NCI-H1417 (cell line): ENCODE results near the gene CYP2W1.
A peak's percentile ranks its signal among the peaks of the same experiment; 100 is the strongest.
"Not testable (repeated sequence)": the region's sequence is repeated elsewhere in the genome, so short reads cannot be mapped to it uniquely, and the experiment has no call there.

Source experiments
- DNase-seq, 3 experiments: peaks; one replicate each; lab custom pipeline; 2025; lab: John Stamatoyannopoulos, UW

CYP2W1 gene

DNA sequence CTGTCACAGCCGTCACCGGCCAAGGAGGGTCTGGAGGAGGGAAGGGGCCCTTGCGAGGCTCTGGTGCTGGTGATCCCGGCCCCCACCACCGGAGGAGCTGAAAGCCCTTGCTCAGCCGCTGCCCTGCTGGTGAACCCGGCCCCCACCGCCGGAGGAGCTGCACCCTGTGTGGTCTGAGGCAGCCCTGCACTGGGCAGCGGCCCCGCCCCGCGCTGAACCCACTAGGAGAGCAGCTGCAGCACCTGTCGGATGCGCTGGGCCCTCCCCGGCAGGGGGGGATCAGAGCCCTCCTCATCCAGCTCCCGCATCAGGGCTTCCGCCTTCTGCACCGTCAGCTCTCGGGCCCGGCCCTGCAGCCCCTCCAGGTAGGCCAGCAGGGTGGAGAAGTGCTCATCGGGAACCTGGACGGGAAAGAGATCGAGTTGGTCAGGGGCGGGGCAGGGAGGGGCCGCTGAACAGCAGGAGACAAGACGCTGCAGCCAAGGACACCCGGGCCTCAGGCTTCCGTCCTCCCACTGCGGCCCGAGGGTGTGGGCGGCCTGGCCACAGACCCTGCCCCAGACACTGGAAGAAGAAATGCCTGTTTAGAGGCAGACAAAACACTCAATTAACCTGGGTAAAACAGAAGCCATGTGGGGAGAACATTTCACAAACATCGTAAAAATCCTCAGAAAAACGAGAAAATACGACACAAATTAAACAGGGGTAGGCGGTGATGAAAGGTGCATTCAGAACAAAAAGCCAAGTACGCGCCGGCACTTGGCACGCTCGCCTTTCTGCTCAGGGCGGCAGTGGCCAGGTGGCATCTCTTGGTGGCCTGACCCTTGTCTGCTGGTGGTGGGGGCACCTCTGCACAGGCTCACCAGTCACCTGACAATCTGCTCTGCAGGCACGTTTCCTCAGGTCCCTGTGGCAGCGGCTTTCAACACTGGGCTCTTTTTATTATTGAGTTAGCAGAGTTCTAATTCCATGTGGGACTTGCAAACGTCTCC lies 14.7 kb downstream of the CYP2W1 start:
- peak; percentile 39 to 90 (median 85) for DNase-seq

DNA sequence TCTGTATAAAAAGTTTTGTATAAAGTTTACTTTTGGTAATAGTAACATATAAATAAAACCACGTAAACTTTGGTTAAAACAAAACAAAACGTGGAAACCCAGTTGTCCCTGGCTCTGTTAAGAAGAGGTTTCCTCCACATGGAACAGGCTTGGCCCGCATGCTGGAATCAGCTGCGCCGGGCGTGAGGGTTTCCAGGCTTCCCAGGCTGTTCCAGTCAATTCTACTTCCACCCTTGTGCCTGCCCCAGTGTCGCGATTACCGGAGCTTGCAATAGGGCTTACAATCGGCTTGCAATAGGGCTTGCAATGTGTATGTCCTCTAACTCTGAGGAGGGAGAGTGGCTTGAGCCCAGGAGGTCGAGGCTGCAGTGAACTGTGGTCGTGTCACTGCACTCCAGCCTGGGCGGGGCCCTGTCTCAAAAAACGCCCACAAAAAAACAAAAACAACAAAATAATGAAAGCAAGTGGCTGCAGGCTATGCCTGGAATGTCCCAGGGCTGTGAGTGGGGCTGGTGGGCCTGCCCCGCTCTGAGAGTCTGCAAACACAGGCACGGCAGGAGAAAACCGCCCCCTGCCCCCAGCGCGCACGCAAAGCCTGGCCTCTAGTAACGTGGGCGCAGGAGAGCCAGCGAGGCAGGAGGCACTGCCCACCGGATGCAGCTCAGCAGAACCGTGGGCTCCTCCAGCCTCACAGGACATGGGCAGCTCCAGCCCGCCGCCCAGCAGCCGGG lies 16.3 kb downstream of the CYP2W1 start:
- no peak for DNase-seq

DNA sequence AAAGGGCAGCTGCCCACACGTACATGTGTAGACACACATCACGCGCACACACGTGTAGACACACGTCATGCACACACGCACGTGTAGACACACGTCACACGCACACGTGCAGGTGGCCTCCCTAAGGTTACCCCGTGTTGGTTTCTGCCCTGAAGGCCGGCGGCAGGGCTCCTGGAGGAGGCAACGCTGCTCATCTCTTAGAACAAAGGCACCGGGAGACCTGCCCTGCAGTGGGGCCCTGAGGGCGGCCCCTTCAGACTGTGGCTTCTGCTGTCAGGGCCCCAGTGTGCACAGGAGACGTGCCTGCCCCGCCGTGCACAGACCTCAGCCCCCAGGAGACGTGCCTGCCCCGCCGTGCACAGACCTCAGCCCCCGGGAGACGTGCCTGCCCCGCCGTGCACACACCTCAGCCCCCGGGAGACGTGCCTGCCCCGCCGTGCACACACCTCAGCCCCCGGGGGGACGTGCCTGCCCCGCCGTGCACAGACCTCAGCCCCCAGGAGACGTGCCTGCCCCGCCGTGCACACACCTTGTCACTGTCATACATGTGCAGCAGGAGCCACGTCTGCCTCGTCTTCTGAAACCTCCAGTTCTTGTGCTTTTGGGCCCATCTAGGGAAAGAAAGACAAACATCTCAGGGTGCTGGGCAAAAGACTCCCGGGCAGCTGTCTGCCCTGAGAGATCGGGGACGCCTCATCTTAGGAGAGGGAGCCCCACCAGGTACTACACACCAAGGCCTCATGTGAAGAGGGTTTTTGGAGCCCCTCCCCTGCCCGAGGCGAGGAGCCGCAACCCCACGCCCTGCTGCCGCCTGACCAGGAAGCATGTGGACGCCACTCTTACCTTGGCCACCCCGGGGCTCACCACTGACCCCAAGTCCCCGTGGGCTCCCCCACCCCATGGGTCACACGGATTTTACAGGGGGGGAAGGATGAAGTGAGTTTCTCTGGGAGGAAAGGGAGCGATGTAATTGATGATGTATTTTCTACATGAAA lies 17.3 kb downstream of the CYP2W1 start:
- DNase-seq: no peak

DNA sequence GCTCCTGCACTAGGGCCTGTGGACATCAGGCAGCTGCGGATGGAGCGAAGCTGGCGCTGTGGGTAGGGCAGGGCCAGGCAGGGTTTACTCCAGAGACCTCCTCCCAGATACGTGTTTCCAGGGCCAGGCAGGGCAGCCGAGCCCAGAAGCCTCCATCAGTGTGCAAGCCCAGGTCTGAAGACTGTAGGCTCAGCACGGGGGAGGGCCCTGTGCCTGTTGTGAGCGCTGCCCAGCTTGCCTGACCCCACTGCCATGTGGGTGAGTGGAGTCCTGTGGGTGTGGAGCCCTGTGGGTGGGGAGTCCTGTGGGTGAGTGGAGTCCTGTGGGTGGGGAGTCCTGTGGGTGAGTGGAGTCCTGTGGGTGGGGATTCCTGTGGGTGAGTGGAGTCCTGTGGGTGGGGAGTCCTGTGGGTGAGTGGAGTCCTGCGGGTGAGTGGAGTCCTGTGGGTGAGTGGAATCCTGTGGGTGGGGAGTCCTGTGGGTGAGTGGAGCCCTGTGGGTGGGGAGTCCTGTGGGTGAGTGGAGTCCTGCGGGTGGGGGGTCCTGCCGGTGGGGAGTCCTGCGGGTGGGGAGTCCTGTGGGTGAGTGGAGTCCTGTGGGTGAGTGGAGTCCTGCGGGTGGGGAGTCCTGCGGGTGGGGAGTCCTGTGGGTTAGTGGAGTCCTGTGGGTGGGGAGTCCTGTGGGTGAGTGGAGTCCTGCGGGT lies 18.2 kb downstream of the CYP2W1 start:
- DNase-seq: not testable (repeated sequence)

DNA sequence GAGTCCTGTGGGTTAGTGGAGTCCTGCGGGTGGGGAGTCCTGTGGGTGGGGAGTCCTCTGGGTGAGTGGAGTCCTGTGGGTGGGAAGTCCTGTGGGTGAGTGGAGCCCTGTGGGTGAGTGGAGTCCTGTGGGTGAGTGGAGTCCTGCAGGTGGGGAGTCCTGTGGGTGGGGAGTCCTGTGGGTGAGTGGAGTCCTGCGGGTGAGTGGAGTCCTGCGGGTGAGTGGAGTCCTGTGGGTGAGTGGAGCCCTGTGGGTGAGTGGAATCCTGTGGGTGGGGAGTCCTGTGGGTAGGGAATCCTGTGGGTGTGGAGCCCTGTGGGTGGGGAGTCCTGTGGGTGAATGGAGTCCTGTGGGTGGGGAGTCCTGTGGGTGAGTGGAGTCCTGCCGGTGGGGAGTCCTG lies 19.0 kb downstream of the CYP2W1 start:
- DNase-seq: not testable (repeated sequence)

DNA sequence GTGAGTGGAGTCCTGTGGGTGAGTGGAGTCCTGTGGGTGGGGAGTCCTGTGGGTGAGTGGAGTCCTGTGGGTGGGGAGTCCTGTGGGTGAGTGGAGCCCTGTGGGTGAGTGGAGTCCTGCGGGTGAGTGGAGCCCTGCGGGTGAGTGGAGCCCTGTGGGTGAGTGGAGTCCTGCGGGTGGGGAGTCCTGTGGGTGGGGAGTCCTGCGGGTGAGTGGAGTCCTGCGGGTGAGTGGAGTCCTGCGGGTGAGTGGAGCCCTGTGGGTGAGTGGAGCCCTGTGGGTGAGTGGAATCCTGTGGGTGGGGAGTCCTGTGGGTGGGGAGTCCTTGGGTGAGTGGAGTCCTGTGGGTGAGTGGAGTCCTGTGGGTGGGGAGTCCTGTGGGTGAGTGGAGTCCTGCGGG lies 19.5 kb downstream of the CYP2W1 start:
- not testable (repeated sequence) for DNase-seq

DNA sequence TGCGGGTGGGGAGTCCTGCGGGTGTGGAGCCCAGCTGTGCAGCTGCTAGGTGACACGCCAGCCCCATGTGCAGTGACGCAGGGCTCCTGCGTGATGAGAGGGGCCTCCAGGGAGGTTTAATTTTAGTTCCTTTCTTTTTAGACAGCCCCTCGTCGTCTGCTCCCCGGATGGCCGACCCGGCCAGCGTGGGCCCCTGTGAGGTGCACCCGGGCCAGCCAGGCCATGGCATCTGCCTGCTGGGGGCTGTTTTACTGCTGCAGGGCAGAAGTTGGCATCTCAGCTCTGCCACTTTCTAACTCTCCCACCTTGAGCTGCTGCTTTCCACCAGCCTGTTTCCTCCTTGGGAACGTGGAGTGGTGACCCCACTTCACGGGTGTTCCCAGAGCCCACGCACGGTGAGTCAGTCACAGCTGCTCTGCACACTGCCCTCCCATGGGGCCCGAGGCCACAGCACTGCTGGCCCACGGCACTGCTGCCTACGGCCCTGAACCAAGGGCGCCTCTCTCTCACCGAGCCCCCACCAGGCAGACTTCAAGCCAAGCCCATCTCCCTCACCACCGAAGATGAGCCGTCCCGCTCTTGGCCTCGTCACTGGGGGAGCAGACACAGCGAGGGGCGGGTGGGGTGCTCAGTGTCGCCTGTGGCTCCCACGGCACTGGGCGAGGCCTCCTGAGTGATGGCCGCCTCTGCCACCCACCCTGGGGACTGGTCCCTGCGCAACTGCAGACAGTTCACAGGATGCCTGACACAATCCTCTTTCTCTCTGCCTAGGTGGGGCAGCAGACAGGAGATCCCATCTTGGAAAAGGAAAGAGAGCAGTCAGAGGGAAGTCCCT lies 21.3 kb downstream of the CYP2W1 start:
- DNase-seq: no peak

DNA sequence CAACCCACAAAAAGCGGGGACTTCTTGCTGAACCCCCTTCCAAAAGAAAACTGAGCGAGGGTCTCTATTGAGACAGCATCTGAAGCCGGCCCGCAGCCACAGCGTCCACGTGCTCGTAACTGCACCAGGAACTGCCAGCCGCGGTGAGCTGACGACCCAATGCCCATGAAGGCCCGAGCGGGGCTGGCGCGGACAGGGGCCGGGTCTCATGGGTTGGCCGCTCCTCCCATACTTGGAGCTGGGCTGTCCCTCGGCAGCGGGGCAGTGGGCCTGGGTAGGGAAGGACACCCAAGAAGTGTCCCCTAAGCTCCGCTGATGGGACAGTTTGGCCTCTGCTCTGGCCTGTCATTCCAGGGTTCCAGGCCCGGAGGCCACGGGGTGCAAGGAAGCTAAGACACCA lies 22.3 kb downstream of the CYP2W1 start:
- no peak for DNase-seq

DNA sequence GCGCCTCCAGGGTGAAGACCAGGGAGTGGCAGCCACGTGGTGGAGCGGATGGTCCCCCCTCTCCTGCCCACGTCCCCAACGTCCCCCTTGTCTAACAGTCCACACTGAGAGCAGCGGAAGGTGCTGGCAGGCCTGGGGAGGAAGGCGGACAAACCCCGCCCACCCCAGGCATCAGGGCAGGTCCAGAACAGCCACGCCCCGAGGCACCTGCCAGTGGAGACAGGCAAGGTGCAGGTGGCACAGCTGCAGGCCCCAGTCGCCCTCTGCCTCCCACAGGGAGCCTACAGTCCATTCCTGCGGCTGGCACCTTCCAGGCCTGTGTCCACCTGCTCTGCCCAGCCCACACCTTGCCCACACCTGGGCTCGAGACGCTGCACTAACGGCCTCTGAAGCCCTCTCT lies 24.9 kb downstream of the CYP2W1 start:
- DNase-seq: no peak

DNA sequence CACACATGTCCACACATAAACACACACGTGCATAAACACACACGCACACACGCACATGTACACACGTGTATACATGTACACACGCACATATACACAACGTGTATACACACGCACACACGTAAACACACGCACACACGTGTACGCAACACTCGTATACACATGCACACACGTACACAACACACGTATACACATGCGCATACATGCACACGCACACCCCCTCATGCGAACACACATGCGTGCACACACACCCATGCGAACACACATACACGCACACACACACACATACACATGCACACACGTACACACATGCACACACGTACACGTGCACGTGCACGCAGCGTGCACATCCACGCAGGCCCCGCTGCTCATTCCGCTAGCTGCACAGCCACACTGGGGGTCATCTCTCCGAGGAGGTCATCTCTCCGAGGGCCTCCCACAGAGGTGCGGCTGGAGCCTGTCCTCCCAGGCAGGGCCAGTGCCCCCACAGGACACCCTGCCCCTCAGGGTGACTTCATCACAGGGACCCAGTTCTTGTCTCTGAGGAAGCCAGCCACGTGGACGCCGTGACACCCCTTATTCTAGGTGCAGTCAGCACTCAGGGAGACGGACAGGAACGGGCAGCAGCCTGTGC lies 25.9 kb downstream of the CYP2W1 start:
- DNase-seq: no peak

DNA sequence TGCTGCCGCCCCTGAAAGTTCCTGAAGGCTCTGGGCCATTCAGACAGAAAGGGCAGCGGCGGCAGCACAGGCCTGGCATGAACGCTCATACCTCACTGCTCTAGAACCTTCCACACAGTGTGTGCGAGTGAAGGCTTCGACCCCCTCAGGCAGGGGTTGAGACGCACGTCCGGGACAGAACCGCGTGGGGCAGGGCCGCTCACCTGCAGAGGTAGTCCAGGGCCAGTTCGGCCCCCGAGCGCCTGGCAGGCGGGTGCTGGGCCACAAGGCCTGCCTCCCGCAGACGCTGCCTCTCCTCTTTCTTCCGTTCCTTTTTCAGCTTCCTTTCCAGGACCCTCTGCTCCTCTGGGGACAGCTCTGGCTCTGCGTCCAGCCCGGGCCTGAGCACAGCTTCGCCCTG lies 26.8 kb downstream of the CYP2W1 start:
- DNase-seq: no peak

DNA sequence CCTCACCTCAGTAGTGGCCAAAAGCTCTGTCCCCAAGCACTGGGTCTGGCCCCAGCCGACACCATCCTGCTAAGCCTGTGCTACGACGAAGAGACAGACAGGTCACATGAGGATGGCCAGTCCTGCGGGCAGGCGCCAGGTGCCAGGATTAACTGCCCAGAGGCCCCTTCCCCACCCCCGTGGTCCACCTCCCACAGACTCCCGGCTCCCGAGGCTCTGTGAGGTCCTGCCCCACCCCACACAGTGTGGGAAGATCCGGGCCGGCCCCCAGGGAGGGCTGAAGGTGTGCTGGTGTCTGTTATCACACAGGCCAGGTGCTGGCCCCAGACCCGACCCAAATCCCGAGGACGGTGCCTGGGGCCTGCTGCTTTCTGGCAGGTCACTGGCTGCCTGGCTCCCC lies 27.2 kb downstream of the CYP2W1 start:
- DNase-seq: no peak

DNA sequence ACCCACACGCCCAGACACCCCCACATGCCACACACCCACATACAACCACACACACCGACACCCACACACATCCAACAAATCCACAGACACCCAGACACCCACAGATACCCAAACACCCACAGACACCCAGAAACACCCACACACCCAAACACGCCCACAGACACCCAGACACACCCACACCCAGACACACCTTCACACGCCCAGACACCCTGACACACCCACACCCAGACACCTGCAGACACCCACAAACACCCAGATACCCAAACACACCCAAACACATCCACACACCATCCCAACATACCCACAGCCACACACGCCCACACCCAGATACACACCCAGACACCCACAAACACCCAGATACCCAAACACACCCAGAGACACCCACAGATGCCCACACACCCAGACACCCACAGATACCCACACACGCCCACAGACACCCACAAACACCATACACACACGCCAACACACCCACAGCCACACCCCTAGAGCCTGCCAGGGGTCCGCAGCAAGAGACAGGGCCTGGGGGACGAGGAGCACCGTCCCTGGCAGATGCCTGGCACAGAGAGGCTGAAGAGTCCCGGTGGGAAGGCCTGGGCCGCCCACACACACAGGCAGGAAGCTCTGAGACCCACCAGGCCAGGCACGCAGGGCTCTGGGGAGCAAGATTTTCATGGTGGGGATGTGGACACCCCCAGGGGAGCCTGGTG lies 28.5 kb downstream of the CYP2W1 start:
- no peak for DNase-seq

DNA sequence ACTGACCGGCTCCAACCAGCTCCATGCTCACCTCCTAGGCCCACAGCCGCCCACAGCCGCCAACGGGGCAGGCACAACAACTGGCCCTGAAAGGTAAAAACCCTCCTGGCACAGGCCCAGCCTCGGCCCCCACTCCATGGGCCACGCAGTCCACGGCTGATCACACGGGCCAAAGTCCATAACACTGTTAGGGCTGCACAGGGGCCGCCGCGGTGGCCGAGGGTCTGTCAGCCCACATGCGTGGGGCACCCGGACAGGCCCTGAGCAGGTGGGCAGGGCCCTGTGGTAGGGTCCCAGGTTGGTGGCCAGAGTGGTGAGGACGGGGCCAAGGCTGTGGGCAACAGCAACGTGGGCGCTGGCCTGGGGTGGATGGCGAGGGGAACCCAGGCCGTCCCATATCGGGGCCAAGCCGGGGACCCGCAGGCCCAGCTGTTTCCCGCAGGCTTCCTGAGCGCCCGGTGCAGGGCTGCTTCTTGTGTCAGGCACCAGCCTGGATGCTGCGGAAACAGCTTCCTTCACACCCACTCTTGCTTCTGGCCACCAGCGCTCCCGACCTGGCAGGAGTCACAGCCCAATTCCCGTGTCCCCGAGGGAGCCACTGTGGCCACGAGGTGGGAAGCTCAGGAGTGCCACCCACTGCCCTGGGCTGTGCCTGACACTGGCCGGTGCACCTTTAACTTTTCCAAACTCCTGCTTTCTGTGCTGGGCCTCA lies 29.2 kb downstream of the CYP2W1 start:
- no peak for DNase-seq

DNA sequence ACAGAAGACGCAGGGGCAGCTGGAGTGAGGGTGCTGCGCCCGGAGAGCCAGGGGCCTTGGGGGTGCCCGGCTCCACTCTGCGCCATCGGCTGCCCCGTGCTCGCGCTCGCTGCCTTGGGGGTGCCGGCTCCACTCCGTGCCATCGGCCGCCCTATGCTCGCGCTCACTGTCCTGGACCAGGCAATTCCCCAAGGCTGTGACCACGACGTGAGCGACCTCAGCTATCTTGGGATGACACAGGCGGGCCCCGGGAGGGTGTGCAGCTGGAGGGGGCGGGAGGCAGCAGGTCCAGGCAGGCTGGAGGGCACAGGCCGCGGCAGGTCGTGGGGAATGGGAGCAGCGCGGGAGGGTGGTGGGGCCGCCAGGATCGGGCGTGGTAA lies 29.7 kb downstream of the CYP2W1 start:
- DNase-seq: no peak

DNA sequence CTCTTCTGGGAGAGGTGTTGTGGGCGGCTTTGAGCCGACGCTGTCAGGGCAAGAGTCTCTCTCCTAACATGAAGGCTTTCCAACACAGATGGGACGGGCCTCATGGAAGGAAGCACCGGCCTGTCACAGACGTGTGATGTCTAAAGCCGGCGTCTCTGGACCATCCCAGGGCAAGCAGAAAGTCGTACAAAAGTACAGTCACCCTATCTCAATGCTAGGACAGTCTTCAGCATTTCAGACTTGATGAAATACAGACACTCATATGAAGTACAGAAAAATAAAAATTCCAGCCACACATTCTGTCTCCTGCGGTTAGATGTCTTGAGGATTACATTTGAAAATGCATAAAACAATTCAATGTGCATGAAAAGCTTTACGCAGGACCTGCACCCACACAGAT lies 30.6 kb downstream of the CYP2W1 start:
- DNase-seq: no peak

DNA sequence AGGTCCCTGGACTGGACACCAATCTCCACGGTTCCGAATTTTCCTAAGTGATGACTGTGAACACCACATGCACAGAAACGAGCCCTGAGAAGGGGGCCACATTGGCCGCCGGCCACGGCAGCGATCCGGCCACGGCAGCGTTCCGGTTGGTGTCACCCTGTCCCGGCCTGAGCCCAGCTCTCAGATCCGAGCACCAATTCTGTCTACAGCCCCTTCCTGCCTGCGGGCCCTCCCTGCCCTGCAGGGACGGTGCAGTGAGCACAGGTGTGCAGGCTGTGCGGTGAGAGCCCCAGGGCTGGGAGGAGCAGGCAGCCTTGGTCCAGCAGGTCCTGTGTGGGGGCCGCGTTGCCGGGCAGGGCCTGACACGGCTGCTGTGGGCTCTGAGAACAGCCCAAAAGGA lies 31.7 kb downstream of the CYP2W1 start:
- no peak for DNase-seq
